Right atrium auricular region (tissue), 2 donors: Measurements from ENCODE around the gene SMOC2. TPM values are rescaled to one million over a fixed set of nuclear protein-coding genes. Genes with fewer than 3 reads are reported as not detected.
A peak's percentile ranks its signal among the peaks of the same experiment; 100 is the strongest.

ENCODE experiments used
- DNase-seq: peaks from one replicate; pipeline ENCODE4 v3.0.0-alpha.2; 2019; ENCODE audit warnings: low spot score
- H3K27ac ChIP-seq, 2 donors: fragments of 200-600 bp; sonication (generic); 1 replicate in 1 of 2; 2 replicates in 1 of 2; pipeline ENCODE4 v1.5.1; 2016 to 2019
- H3K27me3 ChIP-seq, 2 donors: fragments of 200-600 bp; sonication (generic); one replicate each; pipeline versions ENCODE4 v1.5.1 to v1.6.0; 2017 to 2019
- H3K36me3 ChIP-seq: fragments of 200-600 bp; sonication (generic); one replicate; pipeline ENCODE4 v1.5.1; 2016
- H3K4me1 ChIP-seq, 2 donors: fragments of 200-600 bp; sonication (generic); one replicate each; pipeline versions ENCODE4 v1.5.1 to v1.6.0; 2017 to 2019
- H3K4me3 ChIP-seq, 2 donors: fragments of 200-600 bp; sonication (generic); 1 replicate in 1 of 2; 2 replicates in 1 of 2; pipeline ENCODE4 v1.5.1; 2017 to 2019; ENCODE audit warnings: mild to moderate bottlenecking in 1 of 2, moderate library complexity in 1 of 2
- H3K9me3 ChIP-seq, 2 donors: fragments of 200-600 bp; sonication (generic); one replicate each; pipeline ENCODE4 v1.5.1; 2019
- CTCF ChIP-seq, 2 donors: fragments of 200-600 bp; sonication (generic); IDR thresholded peaks; one replicate each; pipeline ENCODE4 v1.5.1; 2019; ENCODE audit warnings: antibody characterized with exemption in 2 of 2
- total RNA-seq, 2 donors: library from RNA; depleted of rRNA; stranded (reverse); fragments of >200 nt; gene quantifications; one replicate each; pipeline ENCODE4 v1.1.0, GENCODE V29; 2016

The SMOC2 gene
- total RNA-seq, 2 donors from 2014 or later, result 10.8 to 31.7 TPM

- DNase-seq, result no peak
- Histone ChIP-seq H3K36me3 (no peaks in the 10 kb centered on the region), H3K27ac (no peak overlapping the region), H3K4me1 (no peaks in the 10 kb centered on the region), H3K27me3 (no peaks in the 10 kb centered on the region), H3K4me3 (no peak overlapping the region), H3K9me3 (no peaks in the 10 kb centered on the region)
- TF ChIP-seq CTCF (IDR thresholded peaks at IDR 0.05), result peak; percentile 16 to 59
Measured at GRCh38 chr6:168711049-168711640, 270.2 kb downstream of the SMOC2 start.

- H3K4me1 ChIP-seq, result no peaks in the 10 kb centered on the region
- H3K27me3 ChIP-seq, result no peaks in the 10 kb centered on the region
- H3K4me3 ChIP-seq, result no peak overlapping the region
- no peaks in the 10 kb centered on the region for H3K36me3 ChIP-seq
- no peaks in the 10 kb centered on the region for H3K9me3 ChIP-seq
- no peak for TF ChIP-seq CTCF (IDR thresholded peaks at IDR 0.05)
- DNase-seq, result no peak
- H3K27ac ChIP-seq, result no peak overlapping the region
Measured at GRCh38 chr6:168711666-168712300, 270.8 kb downstream of the SMOC2 start.

- no peak overlapping the region for H3K4me3 ChIP-seq
- no peaks in the 10 kb centered on the region for H3K4me1 ChIP-seq
- no peak overlapping the region for H3K27ac ChIP-seq
- no peaks in the 10 kb centered on the region for H3K27me3 ChIP-seq
- TF ChIP-seq CTCF (IDR thresholded peaks at IDR 0.05), result no peak
- no peaks in the 10 kb centered on the region for H3K9me3 ChIP-seq
- H3K36me3 ChIP-seq, result no peaks in the 10 kb centered on the region
- DNase-seq, result no peak
Measured at GRCh38 chr6:168712993-168713392, 272.0 kb downstream of the SMOC2 start.

GRCh38 chr6:168713839-168714238, 272.9 kb downstream of the SMOC2 start:
- Histone ChIP-seq H3K4me3 (no peak overlapping the region), H3K4me1 (no peaks in the 10 kb centered on the region), H3K9me3 (no peaks in the 10 kb centered on the region), H3K27me3 (no peaks in the 10 kb centered on the region), H3K27ac (no peak overlapping the region), H3K36me3 (no peaks in the 10 kb centered on the region)
- TF ChIP-seq CTCF (IDR thresholded peaks at IDR 0.05), result peak in 1 of 2 donors; percentile 16
- no peak for DNase-seq

- Histone ChIP-seq H3K27ac (no peak overlapping the region), H3K9me3 (no peaks in the 10 kb centered on the region), H3K27me3 (no peaks in the 10 kb centered on the region), H3K36me3 (no peaks in the 10 kb centered on the region), H3K4me1 (no peaks in the 10 kb centered on the region), H3K4me3 (no peak overlapping the region)
- TF ChIP-seq CTCF (IDR thresholded peaks at IDR 0.05), result no peak
- DNase-seq, result no peak
Measured at GRCh38 chr6:168714547-168715260, 273.7 kb downstream of the SMOC2 start.
